Sigmoid colon (tissue), 4 donors: Measurements from ENCODE around the gene GOLGA6L10.

ENCODE experiments used
- EP300 ChIP-seq, 4 donors: sonication (generic); formaldehyde crosslinking; IDR thresholded peaks; one replicate each; pipeline ENCODE4 v1.6.1; 2017; ENCODE audit warnings: antibody characterized with exemption in 4 of 4
- POLR2A ChIP-seq, 2 donors: fragments of 450-650 bp; IDR thresholded peaks; one replicate each; pipeline ENCODE4 v1.6.1; 2016; ENCODE audit warnings: antibody characterized with exemption in 2 of 2, mild to moderate bottlenecking in 2 of 2, moderate library complexity in 2 of 2
- POLR2AphosphoS5 ChIP-seq, 4 donors: sonication (generic); formaldehyde crosslinking; IDR thresholded peaks; one replicate each; pipeline ENCODE4 v1.6.1; 2017; ENCODE audit warnings: antibody characterized with exemption in 4 of 4
- TF ChIP-seq, protein P1 (sequence below), 4 experiments: fragments of 450-650 bp in 3 of 4; fragments of 200-600 bp in 1 of 4; IDR thresholded peaks; one replicate each; pipeline ENCODE4 v1.5.1; 2016 to 2019; ENCODE audit warnings: antibody characterized with exemption in 4 of 4, mild to moderate bottlenecking in 3 of 4, moderate library complexity in 2 of 4

DNA sequence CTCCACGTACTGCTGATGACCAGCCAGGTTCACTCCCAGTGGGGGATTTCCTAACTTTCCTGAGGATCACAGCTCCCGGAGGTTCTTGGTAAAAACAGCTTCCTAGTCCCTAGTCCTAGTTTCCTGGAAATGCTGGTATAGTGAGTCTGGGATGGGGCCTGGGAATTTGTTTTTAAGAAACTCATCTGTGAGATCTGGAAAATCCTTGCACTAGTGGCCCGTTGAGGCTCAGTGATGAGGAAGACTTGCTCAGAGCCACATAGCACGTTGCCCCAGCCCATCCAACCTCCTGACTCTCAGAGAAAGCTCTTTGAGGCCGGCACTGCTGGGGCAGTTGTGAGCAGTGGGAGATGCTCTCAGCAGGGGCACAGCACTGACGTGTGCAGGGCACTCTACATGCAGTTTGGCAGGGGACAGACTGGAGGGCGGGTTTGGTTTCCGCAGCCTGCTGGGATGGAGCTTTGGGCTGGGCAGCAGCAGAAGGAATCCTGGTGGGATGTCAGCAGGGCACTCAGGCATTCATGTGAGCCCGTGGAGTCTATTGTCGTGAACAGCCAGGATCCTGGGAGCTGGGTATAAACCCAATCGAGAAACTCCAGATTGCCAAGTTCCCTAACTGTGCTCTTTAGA lies 55.1 kb downstream of the GOLGA6L10 start:
- TF ChIP-seq, protein P1, sequence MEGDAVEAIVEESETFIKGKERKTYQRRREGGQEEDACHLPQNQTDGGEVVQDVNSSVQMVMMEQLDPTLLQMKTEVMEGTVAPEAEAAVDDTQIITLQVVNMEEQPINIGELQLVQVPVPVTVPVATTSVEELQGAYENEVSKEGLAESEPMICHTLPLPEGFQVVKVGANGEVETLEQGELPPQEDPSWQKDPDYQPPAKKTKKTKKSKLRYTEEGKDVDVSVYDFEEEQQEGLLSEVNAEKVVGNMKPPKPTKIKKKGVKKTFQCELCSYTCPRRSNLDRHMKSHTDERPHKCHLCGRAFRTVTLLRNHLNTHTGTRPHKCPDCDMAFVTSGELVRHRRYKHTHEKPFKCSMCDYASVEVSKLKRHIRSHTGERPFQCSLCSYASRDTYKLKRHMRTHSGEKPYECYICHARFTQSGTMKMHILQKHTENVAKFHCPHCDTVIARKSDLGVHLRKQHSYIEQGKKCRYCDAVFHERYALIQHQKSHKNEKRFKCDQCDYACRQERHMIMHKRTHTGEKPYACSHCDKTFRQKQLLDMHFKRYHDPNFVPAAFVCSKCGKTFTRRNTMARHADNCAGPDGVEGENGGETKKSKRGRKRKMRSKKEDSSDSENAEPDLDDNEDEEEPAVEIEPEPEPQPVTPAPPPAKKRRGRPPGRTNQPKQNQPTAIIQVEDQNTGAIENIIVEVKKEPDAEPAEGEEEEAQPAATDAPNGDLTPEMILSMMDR (IDR thresholded peaks at IDR 0.05): no peak
- TF ChIP-seq POLR2AphosphoS5 (IDR thresholded peaks at IDR 0.05) (no peak), EP300 (IDR thresholded peaks at IDR 0.05) (no peak), POLR2A (IDR thresholded peaks at IDR 0.05) (no peak)
